GM21529 (cell line): ENCODE results near the gene TAF11.
"Not testable (repeated sequence)": the region's sequence is repeated elsewhere in the genome, so short reads cannot be mapped to it uniquely, and the experiment has no call there.

Experiments
- ATAC-seq: cut with Tn5 transposase; IDR thresholded peaks from one replicate; pipeline ENCODE4 v1.9.1; 2021; ENCODE audit not compliant: unreplicated experiment

The TAF11 gene

GRCh38 chr6:34906826-34907225 is 19.0 kb upstream of the TAF11 start:
- ATAC-seq = no peak

GRCh38 chr6:34904990-34905613 is 17.3 kb upstream of the TAF11 start:
- ATAC-seq = no peak

- ATAC-seq = no peak
Observed at GRCh38 chr6:34901930-34902329, 14.1 kb upstream of the TAF11 start.

- no peak for ATAC-seq
Observed at GRCh38 chr6:34900321-34901031, 12.6 kb upstream of the TAF11 start.

GRCh38 chr6:34899748-34900147 is 11.9 kb upstream of the TAF11 start:
- not testable (repeated sequence) for ATAC-seq

- no peak for ATAC-seq
Observed at GRCh38 chr6:34897716-34898115, 9.9 kb upstream of the TAF11 start.

- ATAC-seq = no peak
Observed at GRCh38 chr6:34897130-34897529, 9.3 kb upstream of the TAF11 start.

- ATAC-seq = no peak
Observed at GRCh38 chr6:34894693-34895092, 6.9 kb upstream of the TAF11 start.

GRCh38 chr6:34891296-34891695 is 3.5 kb upstream of the TAF11 start:
- no peak for ATAC-seq

- no peak for ATAC-seq
Observed at GRCh38 chr6:34890533-34890925, 2.7 kb upstream of the TAF11 start.

- peak; percentile 72 for ATAC-seq
Observed at GRCh38 chr6:34888874-34889555, 1.2 kb upstream of the TAF11 start, which contains the start of gene ANKS1A. TSS of gene ANKS1A (plus strand) at chr6:34889255. CDS start at chr6:34889403, 148 bp downstream.

- no peak for ATAC-seq
Observed at GRCh38 chr6:34888514-34888856, 643 bp upstream of the TAF11 start.

GRCh38 chr6:34885837-34886236 is 2.0 kb downstream of the TAF11 start:
- not testable (repeated sequence) for ATAC-seq

GRCh38 chr6:34884996-34885395 is 2.8 kb downstream of the TAF11 start:
- no peak for ATAC-seq

- not testable (repeated sequence) for ATAC-seq
Observed at GRCh38 chr6:34884073-34884472, 3.8 kb downstream of the TAF11 start.

- no peak for ATAC-seq
Observed at GRCh38 chr6:34877869-34878485, 9.9 kb downstream of the TAF11 start.

- no peak for ATAC-seq
Observed at GRCh38 chr6:34877259-34877658, 10.6 kb downstream of the TAF11 start.

- ATAC-seq = no peak
Observed at GRCh38 chr6:34876472-34876871, 11.4 kb downstream of the TAF11 start.

- no peak for ATAC-seq
Observed at GRCh38 chr6:34875292-34876213, 12.3 kb downstream of the TAF11 start.

- no peak for ATAC-seq
Observed at GRCh38 chr6:34872332-34872731, 15.5 kb downstream of the TAF11 start.

- ATAC-seq = no peak
Observed at GRCh38 chr6:34871853-34872252, 16.0 kb downstream of the TAF11 start.
